Mesothelial cell of epicardium (in vitro differentiated cells): ENCODE data around the gene GMDS. TPM values are rescaled to one million over a fixed set of nuclear protein-coding genes. Genes with fewer than 3 reads are reported as not detected.

Source experiments
- DNase-seq, 2 experiments: peaks; one replicate each; pipeline ENCODE4 v3.0.0; 2021; ENCODE audit warnings: low spot score in 2 of 2; ENCODE audit not compliant: unreplicated experiment in 2 of 2
- H3K27ac Mint-ChIP-seq: 2 replicates; pipeline ENCODE4 v1.8.0; 2021; ENCODE audit warnings: mixed read lengths
- H3K27me3 Mint-ChIP-seq: 2 replicates; pipeline ENCODE4 v1.8.0; 2021; ENCODE audit warnings: low read depth, mixed read lengths
- H3K36me3 Mint-ChIP-seq: 2 replicates; pipeline ENCODE4 v1.8.0; 2021; ENCODE audit warnings: mixed read lengths
- H3K4me1 Mint-ChIP-seq: 2 replicates; pipeline ENCODE4 v1.8.0; 2021; ENCODE audit warnings: mixed read lengths
- H3K4me3 Mint-ChIP-seq: 2 replicates; pipeline ENCODE4 v1.8.0; 2021; ENCODE audit warnings: mild to moderate bottlenecking, moderate library complexity, mixed read lengths
- H3K9me3 Mint-ChIP-seq: 2 replicates; pipeline ENCODE4 v1.8.0; 2021; ENCODE audit warnings: mixed read lengths
- total RNA-seq: library from RNA; stranded (reverse); gene quantifications from 3 replicates; pipeline ENCODE4 v1.2.1, GENCODE V29; 2021
- TF ChIP-seq, protein P1 (sequence below): fragments of 200-600 bp; sonication (generic); IDR thresholded peaks from one replicate; pipeline ENCODE4 v1.5.0; 2021; ENCODE audit warnings: antibody characterized with exemption; ENCODE audit not compliant: unreplicated experiment

Gene GMDS
- total RNA-seq, 1 donor from 2014 or later = 39.9 TPM

DNA sequence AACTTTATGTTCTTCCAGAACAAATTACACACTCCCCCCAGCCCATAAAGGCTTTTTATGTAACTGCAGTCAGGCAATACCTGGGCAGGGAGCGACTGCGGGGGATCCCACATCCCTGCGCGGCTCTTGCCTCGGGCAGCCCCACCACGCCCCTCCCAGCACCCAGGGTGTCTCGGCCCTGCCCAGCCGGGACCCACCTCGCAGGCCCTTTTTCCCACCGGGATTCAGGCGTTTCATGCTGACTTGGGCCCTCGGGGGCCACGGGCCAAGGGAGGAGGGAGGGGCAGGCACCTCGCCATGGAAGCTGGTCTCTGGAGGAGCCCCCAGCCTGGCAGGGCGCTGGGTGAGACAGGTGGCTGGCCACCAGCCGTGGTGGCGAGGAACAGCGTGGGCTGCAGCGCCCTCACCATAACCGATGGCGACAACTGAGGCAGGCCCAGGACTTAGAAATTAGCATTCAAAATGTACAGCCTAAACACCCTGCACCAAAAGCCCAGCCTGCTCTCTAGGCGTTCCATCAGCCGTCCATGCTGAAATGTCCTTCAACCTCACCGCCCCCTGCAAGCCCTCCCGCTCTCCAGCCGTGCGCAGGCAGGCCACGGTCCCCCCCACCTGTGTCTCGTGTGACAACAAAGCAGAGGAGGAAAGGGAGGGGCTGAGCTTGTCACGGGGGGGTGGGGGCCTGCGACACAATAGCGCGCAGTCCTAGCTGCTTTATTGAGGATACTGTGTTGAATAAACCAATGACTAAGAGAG, 650.8 kb downstream of the GMDS start:
- DNase-seq = no peak
- peaks cover 25% of the 10 kb centered on the region for H3K4me1 Mint-ChIP-seq

DNA sequence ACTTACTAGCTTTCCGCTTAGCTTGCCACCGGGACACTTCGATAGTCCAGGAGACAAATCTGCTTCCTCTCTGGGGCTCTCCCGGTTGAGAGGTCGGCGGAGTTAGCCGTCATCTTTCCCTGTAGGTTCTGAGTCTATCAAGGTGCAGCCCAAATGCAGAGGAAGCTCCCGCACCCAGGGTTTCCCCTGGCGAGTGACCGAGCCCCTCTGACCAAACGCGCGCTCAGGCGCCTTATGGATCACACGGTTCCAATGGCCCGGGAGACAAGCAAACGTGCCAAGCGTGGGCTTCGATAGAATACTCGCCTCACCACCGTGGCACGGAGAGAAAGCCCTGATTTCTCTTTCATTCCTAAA, 651.5 kb downstream of the GMDS start:
- no peaks in the 10 kb centered on the region for H3K9me3 Mint-ChIP-seq

More for the DNA sequence above, 650.8 kb downstream of the GMDS start:
- Mint-ChIP-seq H3K27me3 (peaks cover 51% of the 10 kb centered on the region), H3K27ac (no peak overlapping the region), H3K4me3 (no peak overlapping the region), H3K36me3 (no peaks in the 10 kb centered on the region), H3K9me3 (no peaks in the 10 kb centered on the region)
- TF ChIP-seq, protein P1, sequence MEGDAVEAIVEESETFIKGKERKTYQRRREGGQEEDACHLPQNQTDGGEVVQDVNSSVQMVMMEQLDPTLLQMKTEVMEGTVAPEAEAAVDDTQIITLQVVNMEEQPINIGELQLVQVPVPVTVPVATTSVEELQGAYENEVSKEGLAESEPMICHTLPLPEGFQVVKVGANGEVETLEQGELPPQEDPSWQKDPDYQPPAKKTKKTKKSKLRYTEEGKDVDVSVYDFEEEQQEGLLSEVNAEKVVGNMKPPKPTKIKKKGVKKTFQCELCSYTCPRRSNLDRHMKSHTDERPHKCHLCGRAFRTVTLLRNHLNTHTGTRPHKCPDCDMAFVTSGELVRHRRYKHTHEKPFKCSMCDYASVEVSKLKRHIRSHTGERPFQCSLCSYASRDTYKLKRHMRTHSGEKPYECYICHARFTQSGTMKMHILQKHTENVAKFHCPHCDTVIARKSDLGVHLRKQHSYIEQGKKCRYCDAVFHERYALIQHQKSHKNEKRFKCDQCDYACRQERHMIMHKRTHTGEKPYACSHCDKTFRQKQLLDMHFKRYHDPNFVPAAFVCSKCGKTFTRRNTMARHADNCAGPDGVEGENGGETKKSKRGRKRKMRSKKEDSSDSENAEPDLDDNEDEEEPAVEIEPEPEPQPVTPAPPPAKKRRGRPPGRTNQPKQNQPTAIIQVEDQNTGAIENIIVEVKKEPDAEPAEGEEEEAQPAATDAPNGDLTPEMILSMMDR = no peak

DNA sequence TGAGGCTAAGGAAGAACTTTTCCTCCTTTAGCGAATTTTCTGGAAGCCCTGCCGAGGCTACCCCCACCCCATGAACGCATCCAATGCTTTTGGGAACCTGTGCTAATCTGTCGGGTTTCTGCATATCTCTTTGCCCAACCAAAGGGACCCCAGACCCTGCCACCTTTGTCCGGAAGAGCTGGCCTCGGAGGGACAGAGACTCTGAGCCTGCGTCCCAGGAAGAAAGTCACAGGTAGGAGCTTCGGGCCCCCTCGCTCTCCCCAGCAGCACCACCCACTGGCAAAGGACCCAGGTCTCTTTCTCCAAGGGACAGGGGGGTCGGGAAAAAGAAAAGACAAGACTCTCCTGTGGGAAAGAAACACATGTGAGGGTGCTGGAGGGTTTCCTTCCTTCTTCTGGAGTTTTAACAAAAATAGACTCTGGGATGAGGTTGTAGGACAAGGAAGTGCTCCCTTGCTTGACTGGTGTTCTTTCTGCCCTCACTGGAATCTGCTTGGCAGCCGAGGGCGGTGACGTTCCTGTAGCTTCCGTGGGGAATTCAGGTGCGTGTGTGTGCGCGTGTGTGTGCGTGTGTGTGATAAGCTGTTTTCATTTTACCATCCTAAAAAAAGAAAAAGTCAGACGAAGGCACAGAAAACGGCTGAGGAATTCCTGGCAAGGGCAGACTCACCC, 652.0 kb downstream of the GMDS start:
- Mint-ChIP-seq H3K4me1 (peaks cover 25% of the 10 kb centered on the region), H3K27me3 (peaks cover 54% of the 10 kb centered on the region), H3K36me3 (no peaks in the 10 kb centered on the region), H3K9me3 (no peaks in the 10 kb centered on the region), H3K27ac (no peak overlapping the region), H3K4me3 (no peak overlapping the region)
- peak in 1 of 2 experiments; percentile 31 for DNase-seq
- TF ChIP-seq, protein P1 = no peak

More for the DNA sequence above, 651.5 kb downstream of the GMDS start:
- no peaks in the 10 kb centered on the region for H3K36me3 Mint-ChIP-seq
- TF ChIP-seq, protein P1 = no peak
- H3K27me3 Mint-ChIP-seq = peaks cover 54% of the 10 kb centered on the region
- no peak overlapping the region for H3K27ac Mint-ChIP-seq
- no peak overlapping the region for H3K4me3 Mint-ChIP-seq
- peaks cover 25% of the 10 kb centered on the region for H3K4me1 Mint-ChIP-seq
- DNase-seq = peak in 1 of 2 experiments; percentile 34

DNA sequence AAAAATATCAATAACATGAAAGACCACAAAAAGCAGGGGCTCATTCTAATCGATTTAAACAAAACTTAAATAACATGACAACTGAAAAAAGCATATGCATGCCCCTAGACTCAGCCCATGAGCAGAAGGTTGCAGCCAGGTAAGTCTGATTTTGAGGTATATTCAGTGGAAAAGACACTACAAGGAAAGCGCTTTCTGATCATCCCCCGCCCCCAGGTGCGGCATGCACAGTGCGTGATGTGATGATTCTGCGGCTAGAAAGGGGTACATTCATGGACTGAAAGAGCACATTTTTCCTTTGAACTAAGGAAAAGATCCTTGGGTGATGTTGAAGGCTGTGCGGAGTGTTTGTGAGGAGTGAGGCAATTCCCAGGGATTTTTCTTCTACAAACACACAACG, 652.6 kb downstream of the GMDS start:
- no peak overlapping the region for H3K27ac Mint-ChIP-seq
- TF ChIP-seq, protein P1 = no peak
- H3K9me3 Mint-ChIP-seq = no peaks in the 10 kb centered on the region
- H3K27me3 Mint-ChIP-seq = peaks cover 50% of the 10 kb centered on the region
- no peaks in the 10 kb centered on the region for H3K36me3 Mint-ChIP-seq
- DNase-seq = peak in 1 of 2 experiments; percentile 32
- no peak overlapping the region for H3K4me3 Mint-ChIP-seq
- peaks cover 20% of the 10 kb centered on the region for H3K4me1 Mint-ChIP-seq

DNA sequence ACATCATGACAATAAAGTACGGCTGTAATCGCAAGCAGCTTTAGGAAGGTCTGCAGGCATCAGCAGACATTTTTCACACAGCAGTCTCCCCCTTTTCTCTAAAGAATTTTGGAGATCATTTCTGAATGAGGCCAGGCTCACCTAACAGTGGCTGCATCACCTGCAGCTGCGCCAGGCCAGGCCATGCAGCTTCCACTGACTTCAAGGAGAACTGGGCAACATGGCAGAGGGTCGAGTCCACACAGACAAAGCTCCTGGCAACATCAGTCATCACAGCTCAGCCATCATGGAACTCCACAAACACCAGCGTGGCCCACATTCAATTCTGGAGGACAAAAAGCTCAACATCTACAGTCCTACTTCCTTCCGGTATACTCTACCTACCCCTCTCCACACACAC, 653.5 kb downstream of the GMDS start:
- no peaks in the 10 kb centered on the region for H3K9me3 Mint-ChIP-seq
- TF ChIP-seq, protein P1 = no peak
- peaks cover 11% of the 10 kb centered on the region for H3K4me1 Mint-ChIP-seq
- DNase-seq = peak in 1 of 2 experiments; percentile 22
- H3K27me3 Mint-ChIP-seq = peaks cover 53% of the 10 kb centered on the region
- no peak overlapping the region for H3K4me3 Mint-ChIP-seq
- no peak overlapping the region for H3K27ac Mint-ChIP-seq
- no peaks in the 10 kb centered on the region for H3K36me3 Mint-ChIP-seq
